HG03039 (cell line): ENCODE results near the gene MOK.
A peak's percentile ranks its signal among the peaks of the same experiment; 100 is the strongest.

Source experiments
- ATAC-seq: cut with Tn5 transposase; IDR thresholded peaks from one replicate; pipeline ENCODE4 v1.9.1; 2021; ENCODE audit warnings: mild to moderate bottlenecking, moderate library complexity; ENCODE audit not compliant: unreplicated experiment

The MOK gene

GRCh38 chr14:102226356-102227125 is 78.4 kb downstream of the MOK start:
- ATAC-seq: no peak

DNA sequence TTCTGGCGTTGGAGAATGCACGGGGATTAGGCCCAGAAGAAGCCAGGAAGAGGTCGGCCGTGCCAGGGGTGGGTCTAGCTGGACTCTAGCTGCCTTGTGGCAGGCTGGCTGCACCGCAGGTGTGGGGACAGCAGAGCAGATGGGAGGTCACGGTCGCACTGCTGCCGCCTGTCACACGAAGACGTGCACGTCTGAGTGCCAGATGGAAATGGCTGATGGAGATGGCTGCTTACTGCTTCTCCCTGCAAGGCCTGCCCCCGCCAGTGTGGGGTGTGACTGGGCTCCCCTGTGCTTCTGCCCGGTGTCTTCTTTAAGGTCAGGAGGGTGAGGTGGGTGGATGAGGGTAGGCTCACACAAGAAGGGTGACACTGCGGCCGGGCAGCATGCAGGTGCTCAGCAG is 79.0 kb downstream of the MOK start:
- ATAC-seq: no peak

- ATAC-seq: no peak
These were observed 79.6 kb downstream of the MOK start for GRCh38 chr14:102225386-102225785.

DNA sequence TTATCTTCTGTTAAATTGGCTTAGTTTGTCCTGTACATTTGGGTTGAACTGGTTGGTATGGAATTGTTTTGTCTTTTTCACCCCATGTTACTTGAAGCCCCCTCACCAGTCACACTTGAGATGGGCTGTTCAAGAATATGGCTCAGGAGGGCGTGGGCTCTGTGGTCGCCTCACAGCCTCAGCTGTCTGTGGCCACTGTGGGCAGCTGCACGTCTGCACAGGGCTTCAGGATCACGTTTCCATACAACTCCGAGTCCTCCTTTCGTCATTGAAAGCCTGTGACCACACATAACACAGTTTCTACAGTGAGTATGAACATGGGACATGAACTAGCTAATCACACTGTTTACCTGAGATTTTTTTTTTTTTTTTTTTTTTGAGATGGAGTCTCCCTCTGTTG is 81.3 kb downstream of the MOK start:
- no peak for ATAC-seq

DNA sequence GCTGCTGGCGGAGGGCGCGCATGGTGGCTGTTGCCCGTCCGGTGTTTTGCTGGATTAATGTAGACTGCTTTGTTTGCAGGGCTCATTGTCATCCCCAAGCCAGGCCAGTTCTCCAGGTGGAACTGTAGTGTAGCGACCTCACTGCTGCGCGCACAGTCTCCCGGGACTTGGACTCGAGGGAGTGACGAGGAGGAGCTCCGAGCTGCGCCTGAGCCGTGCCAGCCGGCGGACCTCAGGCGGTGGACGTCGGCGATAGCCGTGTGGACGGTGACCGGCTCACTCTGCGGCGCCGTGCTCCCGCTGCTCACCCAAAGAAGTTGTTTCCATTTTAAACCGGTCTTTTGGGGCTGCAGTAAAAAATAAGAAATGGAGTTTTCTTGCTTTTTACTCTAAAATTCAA is 82.2 kb downstream of the MOK start:
- ATAC-seq: no peak

- no peak for ATAC-seq
These were observed 82.9 kb downstream of the MOK start for GRCh38 chr14:102222009-102222575.

GRCh38 chr14:102221026-102221425 is 83.9 kb downstream of the MOK start:
- ATAC-seq: no peak

DNA sequence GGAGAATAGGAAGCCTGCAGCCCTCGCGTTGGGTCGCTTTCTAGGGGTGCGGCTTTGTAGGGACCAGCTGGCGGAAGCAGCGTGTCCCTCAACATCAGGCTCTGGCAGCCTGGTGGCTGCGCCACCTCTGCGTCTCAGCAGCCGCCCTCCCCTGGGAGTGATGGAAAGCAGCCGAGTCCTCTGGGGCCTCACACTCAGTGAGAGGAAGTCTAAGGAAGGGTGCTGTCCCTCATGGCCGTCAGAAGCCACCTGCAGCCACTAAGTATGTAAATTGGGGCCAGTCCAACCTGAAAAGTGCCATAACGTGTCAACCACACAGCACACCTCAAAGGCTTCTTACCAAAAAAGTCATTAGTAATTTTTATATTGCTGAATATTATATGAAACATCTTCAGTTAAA is 84.9 kb downstream of the MOK start:
- peak; percentile 59 for ATAC-seq

DNA sequence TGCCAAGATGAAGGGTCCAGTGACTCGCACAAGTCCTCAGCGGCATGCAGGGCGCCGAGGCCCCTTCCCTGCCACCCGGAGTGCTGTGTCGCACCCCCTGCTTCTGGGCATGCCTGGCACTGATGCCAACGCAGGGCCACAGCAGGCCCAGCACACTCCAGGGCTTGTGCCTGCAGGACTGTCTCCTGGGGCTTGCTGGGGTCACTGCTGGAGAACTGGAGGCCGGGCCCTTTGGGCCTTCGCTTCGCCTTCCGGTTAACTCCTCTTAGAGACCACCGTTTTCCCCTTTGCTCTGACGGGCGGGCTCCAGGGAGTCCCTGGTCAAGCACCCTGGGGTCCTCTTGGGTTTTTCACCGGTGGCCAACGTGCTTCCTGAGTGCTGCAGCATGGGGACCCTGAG is 85.6 kb downstream of the MOK start:
- ATAC-seq: no peak

GRCh38 chr14:102218688-102219087 is 86.3 kb downstream of the MOK start:
- ATAC-seq: no peak

- ATAC-seq: no peak
These were observed 87.0 kb downstream of the MOK start for GRCh38 chr14:102217987-102218421.

DNA sequence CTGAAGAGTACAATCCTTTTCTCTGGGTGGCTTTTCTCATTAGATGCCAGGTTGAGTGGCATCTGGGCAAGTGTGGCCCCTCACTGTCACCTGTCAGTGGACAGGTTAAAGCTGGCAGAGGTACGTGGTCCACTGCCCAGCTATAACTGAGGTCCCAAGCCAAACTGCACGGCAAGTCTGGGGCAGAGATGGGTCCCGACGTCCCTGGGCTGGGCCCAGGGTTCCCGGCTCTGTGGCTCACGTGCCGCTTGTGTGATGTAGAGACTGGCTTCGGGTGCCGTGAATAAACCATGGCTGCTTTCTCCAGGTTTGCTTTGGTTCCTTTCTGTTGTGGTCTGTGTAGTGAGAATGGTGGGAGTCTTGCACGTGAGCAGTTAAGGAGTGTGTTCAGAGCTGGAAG is 87.6 kb downstream of the MOK start:
- no peak for ATAC-seq

DNA sequence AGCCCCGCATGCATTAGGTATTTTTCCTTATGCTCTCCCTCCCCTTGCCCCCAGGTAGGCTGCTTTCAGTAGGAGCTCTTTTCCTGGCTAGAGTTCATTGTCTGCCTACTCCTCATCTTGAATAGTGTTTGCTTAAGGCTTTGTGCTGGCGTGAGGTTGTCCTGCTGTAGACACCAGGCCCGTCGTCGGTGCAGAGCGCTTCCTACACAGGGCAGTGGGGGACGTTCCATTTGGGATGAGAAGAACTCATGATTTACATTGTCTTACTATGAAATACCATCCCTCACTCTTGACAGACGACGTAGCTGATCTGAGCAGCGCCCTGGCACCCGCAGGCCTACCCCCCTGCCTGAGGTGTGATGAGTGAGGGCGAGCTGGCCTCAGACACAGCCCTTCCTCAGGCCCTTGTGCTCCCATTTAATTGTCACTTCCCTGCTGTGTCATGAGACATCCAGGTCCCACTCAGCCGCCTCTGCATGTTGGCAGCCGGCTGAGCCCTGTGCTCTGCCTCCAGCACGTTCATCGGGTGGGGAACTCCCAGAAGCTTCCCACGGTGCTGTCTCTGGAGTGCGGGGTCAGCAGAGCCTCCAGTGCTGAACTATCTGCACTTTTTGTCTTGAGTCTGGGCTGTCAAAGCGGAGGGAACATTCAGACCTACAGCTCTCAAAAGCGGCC is 89.3 kb downstream of the MOK start:
- ATAC-seq: no peak

DNA sequence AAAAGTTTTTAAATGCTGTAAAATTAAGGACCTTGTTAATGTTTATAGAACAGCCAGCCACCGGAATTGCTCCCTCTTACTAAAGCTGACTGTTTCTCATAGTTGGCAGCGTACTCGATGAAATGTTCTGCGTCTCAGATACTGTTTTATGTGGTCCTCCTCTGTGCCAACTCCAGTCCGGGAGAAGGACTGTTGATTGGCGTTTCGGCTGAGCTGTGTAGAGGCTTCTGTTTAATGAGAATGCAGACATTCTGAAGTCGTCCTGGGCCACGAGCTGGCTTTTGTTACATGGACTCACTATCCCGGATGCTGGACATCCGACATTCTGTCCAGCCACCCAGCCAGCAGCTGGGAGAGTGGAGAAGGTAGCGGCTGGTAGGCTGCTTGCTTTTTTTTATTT is 89.9 kb downstream of the MOK start:
- no peak for ATAC-seq

DNA sequence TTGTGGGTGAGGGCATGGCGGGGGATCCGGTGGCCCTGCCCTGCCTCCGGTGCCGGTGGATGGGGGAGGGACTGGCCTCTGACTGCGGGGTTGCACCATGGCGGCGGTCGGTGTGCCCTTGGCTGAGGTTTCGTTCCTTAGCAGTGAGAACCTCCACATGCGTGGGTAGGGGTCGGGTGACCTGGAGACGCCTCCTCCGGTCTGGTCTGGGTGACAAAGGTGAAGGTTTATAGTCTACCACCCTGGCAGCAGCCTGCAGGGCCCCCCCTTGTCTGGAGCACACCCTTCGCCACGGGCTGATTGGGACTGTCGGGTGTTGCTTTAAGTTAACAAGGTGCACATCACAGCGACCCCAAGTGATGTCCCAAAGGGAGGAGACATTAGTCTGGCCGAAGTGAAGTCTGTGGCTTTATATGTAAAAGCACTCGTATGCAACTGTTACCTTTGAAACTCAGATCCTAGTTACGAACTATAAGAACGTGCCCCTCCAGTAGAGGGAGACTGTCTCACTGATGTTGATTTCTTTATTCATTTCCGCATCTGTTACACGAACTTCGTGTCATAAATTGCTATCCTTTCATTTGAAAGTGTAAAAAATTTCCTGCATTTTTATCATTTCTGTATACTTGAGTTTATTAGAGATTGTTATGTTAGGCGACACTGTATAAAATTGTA is 90.8 kb downstream of the MOK start:
- ATAC-seq: no peak

DNA sequence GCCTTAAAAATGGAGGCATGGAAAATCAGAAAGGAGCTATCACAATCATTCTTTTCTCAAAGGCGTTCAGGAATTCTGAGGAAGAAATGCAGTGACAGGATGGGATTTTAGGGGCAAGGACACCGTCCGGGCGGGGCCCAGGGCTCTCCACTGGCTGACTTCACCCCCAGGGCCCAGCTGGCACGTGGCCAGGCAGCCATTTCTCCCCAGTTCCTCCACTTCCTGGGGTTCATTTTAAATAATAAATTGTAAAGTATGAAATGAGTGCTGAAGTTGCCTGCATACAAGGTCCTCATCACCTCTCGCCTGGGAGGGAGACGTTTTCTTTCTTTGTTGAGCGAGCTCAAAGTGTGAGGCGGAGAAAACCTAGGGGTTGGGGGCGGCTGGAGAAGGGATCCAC is 91.5 kb downstream of the MOK start:
- no peak for ATAC-seq

DNA sequence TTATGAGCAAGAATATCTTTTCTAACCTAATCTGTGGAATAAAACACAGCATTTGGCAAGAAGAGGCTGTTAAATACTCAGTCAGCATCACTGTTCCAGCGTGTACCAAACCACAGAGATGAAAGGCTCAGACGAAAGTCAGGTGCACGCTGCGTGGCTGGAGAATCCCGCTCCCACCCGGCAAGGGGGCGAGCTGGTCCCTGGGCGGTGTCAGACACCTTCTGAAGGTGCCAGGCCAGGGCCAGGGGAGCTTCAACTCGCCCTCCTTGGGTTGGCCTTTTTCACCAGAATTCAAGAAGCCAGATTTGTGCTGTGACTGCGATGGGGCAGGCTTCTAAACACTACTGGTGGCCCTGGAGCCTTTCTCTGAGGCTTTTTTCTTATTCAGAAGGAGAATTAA is 92.1 kb downstream of the MOK start:
- ATAC-seq: no peak

DNA sequence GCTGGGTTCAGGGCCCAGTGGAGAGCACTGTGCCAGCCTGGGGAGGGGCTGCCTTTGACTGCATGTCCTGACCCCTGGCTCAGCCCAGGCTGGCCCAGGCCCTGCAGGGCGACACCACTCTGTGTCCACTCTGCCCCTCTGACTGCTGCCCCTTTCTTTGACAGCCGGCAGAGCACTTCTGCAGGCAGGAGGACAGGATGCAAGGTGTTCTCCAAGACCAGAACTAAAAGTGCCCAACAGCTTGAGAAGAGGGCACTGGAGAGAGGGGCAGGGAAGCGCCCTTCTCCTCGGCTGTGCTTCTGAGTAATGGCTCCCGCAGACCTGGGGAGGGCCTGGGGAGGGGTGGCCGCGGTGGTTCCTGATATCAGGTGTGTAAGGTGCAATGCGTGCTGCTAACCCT is 92.6 kb downstream of the MOK start:
- no peak for ATAC-seq

DNA sequence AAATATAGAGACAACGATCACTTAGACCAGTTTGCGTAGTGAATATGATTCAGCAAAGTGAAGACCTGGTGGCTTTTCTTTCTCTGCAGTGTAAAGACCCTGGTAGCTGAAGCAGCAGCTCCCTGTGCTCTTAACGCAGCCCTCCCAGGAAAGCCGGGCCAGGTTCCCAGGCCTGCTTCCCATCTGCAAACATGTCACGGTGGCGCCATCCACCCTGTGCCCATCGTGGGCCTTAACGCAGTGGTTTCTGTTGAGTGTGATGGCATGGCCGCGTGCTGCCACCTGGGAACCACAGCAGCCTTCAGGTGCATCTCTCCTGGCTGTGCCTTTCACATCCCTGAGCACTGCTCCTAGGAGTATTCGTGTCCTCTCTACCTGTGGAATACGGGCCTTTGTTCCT is 93.7 kb downstream of the MOK start:
- no peak for ATAC-seq

GRCh38 chr14:102210421-102211042 is 94.4 kb downstream of the MOK start:
- ATAC-seq: no peak

GRCh38 chr14:102209224-102209966 is 95.6 kb downstream of the MOK start:
- ATAC-seq: no peak
